WTC11 (cell line): Measurements from ENCODE around the gene EFEMP2. TPM values are rescaled to one million over a fixed set of nuclear protein-coding genes. Genes with fewer than 3 reads are reported as not detected.

ENCODE experiments used
- total RNA-seq: library from RNA; stranded (reverse); gene quantifications from 3 replicates; pipeline ENCODE4 v1.2.3, GENCODE V29; 2021

EFEMP2 gene
- total RNA-seq, 1 experiment from 2014 or later: 14.2 TPM

Other genes starting within 250 kb of the EFEMP2 start
- gene SIPA1, start 234.7 kb downstream of the EFEMP2 start, total RNA-seq: 63.3 to 71.7 TPM (median 65.4 TPM) in 3 replicates
- 26.3 to 35.1 TPM (median 29.0 TPM) in 3 replicates for gene RELA, start 209.9 kb downstream of the EFEMP2 start, total RNA-seq
- 44.9 to 56.6 TPM (median 46.0 TPM) in 3 replicates for gene KAT5, start 160.5 kb downstream of the EFEMP2 start, total RNA-seq
- 42.1 to 53.0 TPM (median 52.2 TPM) in 3 replicates for gene RNASEH2C, start 152.0 kb downstream of the EFEMP2 start, total RNA-seq
- gene AP5B1, start 91.8 kb downstream of the EFEMP2 start, total RNA-seq: 16.5 to 17.7 TPM (median 17.2 TPM) in 3 replicates
- 6.8 to 7.7 TPM (median 7.7 TPM) in 3 replicates for gene OVOL1, start 85.7 kb downstream of the EFEMP2 start, total RNA-seq
- 2.2 to 3.4 TPM (median 2.9 TPM) in 3 replicates for gene SNX32, start 38.8 kb downstream of the EFEMP2 start, total RNA-seq
- 1,014 to 1,073 TPM (median 1,031 TPM) in 3 replicates for gene CFL1, start 14.6 kb downstream of the EFEMP2 start, total RNA-seq
- gene MUS81, start 12.4 kb downstream of the EFEMP2 start, total RNA-seq: 44.9 to 45.9 TPM (median 45.1 TPM) in 3 replicates
- 0.18 TPM in 1 of 3 replicates, not detected in the others for gene CTSW, start 7.0 kb upstream of the EFEMP2 start, total RNA-seq
- 91.6 to 93.1 TPM (median 92.2 TPM) in 3 replicates for gene FIBP, start 15.7 kb upstream of the EFEMP2 start, total RNA-seq
- gene CCDC85B, start 17.9 kb upstream of the EFEMP2 start, total RNA-seq: 52.7 to 55.3 TPM (median 53.0 TPM) in 3 replicates
- 16.3 to 20.5 TPM (median 17.1 TPM) in 3 replicates for gene FOSL1, start 27.6 kb upstream of the EFEMP2 start, total RNA-seq
- 28.5 to 31.9 TPM (median 30.6 TPM) in 3 replicates for gene C11orf68, start 46.3 kb upstream of the EFEMP2 start, total RNA-seq
- gene DRAP1, start 46.6 kb upstream of the EFEMP2 start, total RNA-seq: 111 to 129 TPM (median 114 TPM) in 3 replicates
- 3.4 to 4.5 TPM (median 4.1 TPM) in 3 replicates for gene TSGA10IP, start 72.7 kb upstream of the EFEMP2 start, total RNA-seq
- gene SART1, start 88.9 kb upstream of the EFEMP2 start, total RNA-seq: 52.3 to 57.0 TPM (median 52.5 TPM) in 3 replicates
- gene EIF1AD, start 129.4 kb upstream of the EFEMP2 start, total RNA-seq: 29.7 to 37.6 TPM (median 32.6 TPM) in 3 replicates
- gene BANF1, start 129.7 kb upstream of the EFEMP2 start, total RNA-seq: 269 to 314 TPM (median 310 TPM) in 3 replicates
- 0.72 to 2.7 TPM (median 1.9 TPM) in 3 replicates for gene CST6, start 139.2 kb upstream of the EFEMP2 start, total RNA-seq
- not detected in 3 replicates for gene CATSPER1, start 153.7 kb upstream of the EFEMP2 start, total RNA-seq
- gene GAL3ST3, start 176.4 kb upstream of the EFEMP2 start, total RNA-seq: 21.3 to 22.6 TPM (median 21.6 TPM) in 3 replicates
- 235 to 295 TPM (median 251 TPM) in 3 replicates for gene SF3B2, start 179.6 kb upstream of the EFEMP2 start, total RNA-seq
- gene PACS1, start 197.5 kb upstream of the EFEMP2 start, total RNA-seq: 30.1 to 34.8 TPM (median 30.9 TPM) in 3 replicates